Thyroid gland (tissue), 4 donors: ENCODE results near the gene IP6K3. TPM values are rescaled to one million over a fixed set of nuclear protein-coding genes. Genes with fewer than 3 reads are reported as not detected.

Source experiments
- DNase-seq, 2 donors: peaks; one replicate each; pipeline ENCODE4 v3.0.0-alpha.2; 2019
- H3K27ac ChIP-seq, 3 donors: fragments of 200-600 bp; sonication (generic); 1 replicate in 2 of 3; 2 replicates in 1 of 3; pipeline ENCODE4 v1.5.1; 2016 to 2019; ENCODE audit warnings: mild to moderate bottlenecking in 1 of 3, moderate library complexity in 1 of 3
- H3K27me3 ChIP-seq: fragments of 200-600 bp; sonication (generic); one replicate; pipeline ENCODE4 v1.5.1; 2019
- H3K36me3 ChIP-seq, 2 donors: fragments of 200-600 bp; sonication (generic); one replicate each; pipeline ENCODE4 v1.5.1; 2016 to 2019
- H3K4me1 ChIP-seq, 2 donors: fragments of 200-600 bp; sonication (generic); one replicate each; pipeline ENCODE4 v1.5.1; 2017 to 2019
- H3K4me3 ChIP-seq, 3 donors: fragments of 200-600 bp; sonication (generic); replicated peaks in 1 of 3; 1 replicate in 2 of 3; 2 replicates in 1 of 3; pipeline ENCODE4 v1.5.1; 2016; ENCODE audit warnings: mild to moderate bottlenecking in 1 of 3
- H3K9me3 ChIP-seq: fragments of 200-600 bp; sonication (generic); one replicate; pipeline ENCODE4 v1.5.1; 2017
- CTCF ChIP-seq, 6 experiments: fragments of 200-600 bp in 3 of 6; fragments of 450-650 bp in 3 of 6; sonication (generic) in 3 of 6; IDR thresholded peaks; one replicate each; pipeline ENCODE4 v1.5.1; 2016 to 2019; ENCODE audit warnings: antibody characterized with exemption in 6 of 6, mild to moderate bottlenecking in 2 of 6, inconsistent platforms in 1 of 6, moderate library complexity in 1 of 6
- POLR2A ChIP-seq, 2 donors: fragments of 450-650 bp; IDR thresholded peaks; one replicate each; pipeline ENCODE4 v1.6.1; 2017; ENCODE audit warnings: antibody characterized with exemption in 2 of 2, mild to moderate bottlenecking in 2 of 2, moderate library complexity in 1 of 2
- WGBS, 2 donors: methylation state at CpG; one replicate each; pipeline ENCODE4 v1.1.5; 2017; 5-methylcytosine and 5-hydroxymethylcytosine counted together
- intact Hi-C: fragments of 100-400 bp; cut with DNase I; formaldehyde crosslinking; loops from one replicate; pipeline ENCODE4 v1.15.1; 2023
- total RNA-seq, 4 donors: library from RNA; depleted of rRNA; stranded (reverse); fragments of >200 nt; gene quantifications; one replicate each; pipeline ENCODE4 v1.2.3, GENCODE V29; 2016

The IP6K3 gene
- total RNA-seq, 4 donors from 2014 or later = 7.9 to 20.5 (median 17.1) TPM

GRCh38 chr6:33728438-33728837, 18.3 kb downstream of the IP6K3 start:
- 92% methylated on average over 11 of the region's 11 CpGs for WGBS, 2 donors
- DNase-seq = peak in 1 of 2 donors; percentile 34
- no peaks in the 10 kb centered on the region for H3K9me3 ChIP-seq
- peaks cover 53 to 58% of the 10 kb centered on the region in 2 donors for H3K4me1 ChIP-seq
- intact Hi-C loops = no loop called here
- H3K27ac ChIP-seq = peak overlapping the region; percentile 66 to 90 (median 70)
- H3K36me3 ChIP-seq = peaks cover 0 to 2% of the 10 kb centered on the region in 2 donors
- no peak for TF ChIP-seq POLR2A (IDR thresholded peaks at IDR 0.05)
- TF ChIP-seq CTCF (IDR thresholded peaks at IDR 0.05) = no peak
- no peaks in the 10 kb centered on the region for H3K27me3 ChIP-seq
- H3K4me3 ChIP-seq = no peak overlapping the region

GRCh38 chr6:33727932-33728331, 18.8 kb downstream of the IP6K3 start:
- H3K27ac ChIP-seq = peak overlapping the region in 2 of 3 donors; percentile 39 to 90
- 63 to 83% methylated on average over 3 to 10 of the region's 11 CpGs for WGBS, 2 donors
- peak in 1 of 2 donors; percentile 43 for DNase-seq
- peaks cover 53 to 63% of the 10 kb centered on the region in 2 donors for H3K4me1 ChIP-seq
- H3K9me3 ChIP-seq = no peaks in the 10 kb centered on the region
- H3K4me3 ChIP-seq = no peak overlapping the region
- TF ChIP-seq CTCF (IDR thresholded peaks at IDR 0.05) (no peak), POLR2A (IDR thresholded peaks at IDR 0.05) (no peak)
- H3K27me3 ChIP-seq = no peaks in the 10 kb centered on the region
- intact Hi-C loops = no loop called here
- H3K36me3 ChIP-seq = no peaks in the 10 kb centered on the region

- 82 to 95% methylated on average over 7 of the region's 7 CpGs for WGBS, 2 donors
- H3K4me3 ChIP-seq = no peak overlapping the region
- TF ChIP-seq CTCF (IDR thresholded peaks at IDR 0.05) = no peak
- no peak for TF ChIP-seq POLR2A (IDR thresholded peaks at IDR 0.05)
- DNase-seq = no peak
- intact Hi-C loops = no loop called here
- H3K27me3 ChIP-seq = no peaks in the 10 kb centered on the region
- H3K36me3 ChIP-seq = no peaks in the 10 kb centered on the region
- H3K27ac ChIP-seq = peak overlapping the region in 1 of 3 donors; percentile 90
- no peaks in the 10 kb centered on the region for H3K9me3 ChIP-seq
- H3K4me1 ChIP-seq = peaks cover 54 to 62% of the 10 kb centered on the region in 2 donors
Observed at GRCh38 chr6:33727126-33727525, 19.6 kb downstream of the IP6K3 start.

- Histone ChIP-seq H3K36me3 (no peaks in the 10 kb centered on the region), H3K4me1 (peaks cover 54 to 62% of the 10 kb centered on the region in 2 donors), H3K4me3 (no peak overlapping the region), H3K27ac (peak overlapping the region in 1 of 3 donors; percentile 90), H3K27me3 (no peaks in the 10 kb centered on the region), H3K9me3 (no peaks in the 10 kb centered on the region)
- DNase-seq = no peak
- intact Hi-C loops = no loop called here
- 93 to 96% methylated on average over 15 of the region's 15 CpGs for WGBS, 2 donors
- TF ChIP-seq POLR2A (IDR thresholded peaks at IDR 0.05) (no peak), CTCF (IDR thresholded peaks at IDR 0.05) (no peak)
Observed at GRCh38 chr6:33726696-33727095, 20.0 kb downstream of the IP6K3 start.

- peaks cover 50 to 60% of the 10 kb centered on the region in 2 donors for H3K4me1 ChIP-seq
- H3K27ac ChIP-seq = peak overlapping the region in 1 of 3 donors; percentile 90
- H3K27me3 ChIP-seq = no peaks in the 10 kb centered on the region
- WGBS, 2 donors = 87 to 94% methylated on average over 5 to 7 of the region's 7 CpGs
- intact Hi-C loops = no loop called here
- H3K36me3 ChIP-seq = no peaks in the 10 kb centered on the region
- no peaks in the 10 kb centered on the region for H3K9me3 ChIP-seq
- no peak overlapping the region for H3K4me3 ChIP-seq
- DNase-seq = no peak
- TF ChIP-seq POLR2A (IDR thresholded peaks at IDR 0.05) (no peak), CTCF (IDR thresholded peaks at IDR 0.05) (no peak)
Observed at GRCh38 chr6:33725891-33726673, 20.6 kb downstream of the IP6K3 start.
